Breast epithelium (tissue), 4 donors: ENCODE data around the gene COTL1. TPM values are rescaled to one million over a fixed set of nuclear protein-coding genes. Genes with fewer than 3 reads are reported as not detected.

Source experiments
- DNase-seq, 2 donors: peaks; one replicate each; pipeline ENCODE4 v3.0.0-alpha.2; 2019; ENCODE audit warnings: low spot score in 2 of 2
- H3K27ac ChIP-seq, 2 donors: fragments of 200-600 bp; sonication (generic) in 1 of 2; one replicate each; pipeline ENCODE4 v1.5.1; 2016 to 2019; ENCODE audit warnings: mild to moderate bottlenecking in 1 of 2
- H3K27me3 ChIP-seq, 2 donors: fragments of 200-600 bp; sonication (generic) in 1 of 2; one replicate each; pipeline versions ENCODE4 v1.5.1 to v1.6.0; 2017 to 2019; ENCODE audit warnings: control low read depth in 1 of 2, mild to moderate bottlenecking in 1 of 2
- H3K36me3 ChIP-seq: fragments of 200-600 bp; one replicate; pipeline ENCODE4 v1.5.1; 2019
- H3K4me1 ChIP-seq, 2 donors: fragments of 200-600 bp; sonication (generic); one replicate each; pipeline ENCODE4 v1.5.1; 2016 to 2019; ENCODE audit warnings: control low read depth in 1 of 2
- H3K4me3 ChIP-seq, 3 donors: fragments of 200-600 bp; sonication (generic); 1 replicate in 2 of 3; 2 replicates in 1 of 3; pipeline ENCODE4 v1.5.1; 2016 to 2019; ENCODE audit warnings: mild to moderate bottlenecking in 3 of 3, moderate library complexity in 2 of 3
- H3K9me3 ChIP-seq, 2 donors: fragments of 200-600 bp; sonication (generic) in 1 of 2; one replicate each; pipeline ENCODE4 v1.5.1; 2016 to 2019; ENCODE audit warnings: control low read depth in 1 of 2
- POLR2A ChIP-seq: fragments of 450-650 bp; IDR thresholded peaks from one replicate; pipeline ENCODE4 v1.6.1; 2016; ENCODE audit warnings: antibody characterized with exemption, mild to moderate bottlenecking, moderate library complexity
- POLR2AphosphoS5 ChIP-seq, 3 donors: sonication (generic); formaldehyde crosslinking; IDR thresholded peaks; one replicate each; pipeline ENCODE4 v1.6.1; 2017; ENCODE audit warnings: antibody characterized with exemption in 3 of 3
- intact Hi-C: fragments of 100-400 bp; cut with DNase I; formaldehyde crosslinking; loops from one replicate; pipeline ENCODE4 v1.15.1; 2023; ENCODE audit warnings: low total_unique reads
- total RNA-seq, 3 donors: library from RNA; depleted of rRNA; stranded (reverse); fragments of >200 nt; gene quantifications; one replicate each; pipeline ENCODE4 v1.1.0, GENCODE V29; 2016
- TF ChIP-seq, protein P1 (sequence below), 3 donors: fragments of 450-650 bp; IDR thresholded peaks; one replicate each; pipeline ENCODE4 v1.5.1; 2016 to 2017; ENCODE audit warnings: antibody characterized with exemption in 3 of 3, mild to moderate bottlenecking in 3 of 3, moderate library complexity in 3 of 3

The COTL1 gene
- total RNA-seq, 3 donors from 2014 or later = 22.0 to 49.2 (median 44.6) TPM

DNA sequence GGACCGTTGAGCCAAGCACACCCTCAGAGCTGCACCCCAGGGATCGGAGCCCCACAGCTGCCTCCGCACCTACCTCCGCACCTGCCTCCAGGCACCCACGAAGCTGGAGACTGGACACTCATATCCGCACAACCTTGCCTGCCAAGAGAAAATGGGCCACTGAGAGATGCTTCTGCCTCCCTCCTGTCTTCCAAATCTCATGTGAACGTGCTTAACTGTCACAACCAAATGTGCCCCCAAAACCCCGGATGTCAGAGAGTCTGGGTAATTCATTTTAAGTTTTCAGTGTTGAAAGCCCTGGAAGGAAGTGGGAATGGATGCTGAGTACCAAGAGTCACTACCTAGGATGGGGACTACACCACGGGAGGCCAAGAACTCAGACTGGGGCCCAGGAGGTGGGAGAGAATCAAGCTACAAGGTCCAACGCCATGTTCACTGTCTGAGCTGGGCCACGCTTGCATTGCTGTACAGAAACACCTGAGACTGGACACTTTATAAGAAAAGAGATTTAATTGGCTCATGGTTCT is 63.9 kb downstream of the COTL1 start:
- H3K9me3 ChIP-seq = no peaks in the 10 kb centered on the region
- no peaks in the 10 kb centered on the region for H3K27me3 ChIP-seq
- DNase-seq = no peak
- H3K4me3 ChIP-seq = no peak overlapping the region
- TF ChIP-seq, protein P1, sequence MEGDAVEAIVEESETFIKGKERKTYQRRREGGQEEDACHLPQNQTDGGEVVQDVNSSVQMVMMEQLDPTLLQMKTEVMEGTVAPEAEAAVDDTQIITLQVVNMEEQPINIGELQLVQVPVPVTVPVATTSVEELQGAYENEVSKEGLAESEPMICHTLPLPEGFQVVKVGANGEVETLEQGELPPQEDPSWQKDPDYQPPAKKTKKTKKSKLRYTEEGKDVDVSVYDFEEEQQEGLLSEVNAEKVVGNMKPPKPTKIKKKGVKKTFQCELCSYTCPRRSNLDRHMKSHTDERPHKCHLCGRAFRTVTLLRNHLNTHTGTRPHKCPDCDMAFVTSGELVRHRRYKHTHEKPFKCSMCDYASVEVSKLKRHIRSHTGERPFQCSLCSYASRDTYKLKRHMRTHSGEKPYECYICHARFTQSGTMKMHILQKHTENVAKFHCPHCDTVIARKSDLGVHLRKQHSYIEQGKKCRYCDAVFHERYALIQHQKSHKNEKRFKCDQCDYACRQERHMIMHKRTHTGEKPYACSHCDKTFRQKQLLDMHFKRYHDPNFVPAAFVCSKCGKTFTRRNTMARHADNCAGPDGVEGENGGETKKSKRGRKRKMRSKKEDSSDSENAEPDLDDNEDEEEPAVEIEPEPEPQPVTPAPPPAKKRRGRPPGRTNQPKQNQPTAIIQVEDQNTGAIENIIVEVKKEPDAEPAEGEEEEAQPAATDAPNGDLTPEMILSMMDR (IDR thresholded peaks at IDR 0.05) = no peak
- TF ChIP-seq POLR2A = no peak
- TF ChIP-seq POLR2AphosphoS5 (IDR thresholded peaks at IDR 0.05) = no peak
- no peaks in the 10 kb centered on the region for H3K36me3 ChIP-seq
- intact Hi-C loops = no loop called here
- no peak overlapping the region for H3K27ac ChIP-seq
- H3K4me1 ChIP-seq = no peaks in the 10 kb centered on the region

DNA sequence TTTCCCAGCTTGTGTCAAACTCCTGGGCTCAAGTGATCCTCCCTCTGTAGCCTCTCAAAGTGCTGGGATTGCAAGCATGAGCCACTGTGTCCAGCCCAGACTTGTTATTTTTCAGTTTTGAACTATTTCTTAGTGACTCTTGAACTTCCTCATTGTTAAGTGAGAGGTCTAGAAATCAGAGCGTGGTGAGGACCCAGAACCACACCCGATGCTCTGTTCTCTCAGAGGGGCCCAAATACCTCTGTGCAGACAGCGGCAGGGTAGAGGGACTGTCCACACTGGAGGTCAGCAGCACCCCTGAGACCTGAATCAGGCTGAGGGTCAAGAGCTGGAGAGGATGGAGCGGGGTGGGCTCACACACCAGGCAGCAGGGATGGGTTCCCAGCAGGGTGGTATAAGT is 65.7 kb downstream of the COTL1 start:
- Histone ChIP-seq H3K9me3 (no peaks in the 10 kb centered on the region), H3K4me1 (no peaks in the 10 kb centered on the region), H3K36me3 (no peaks in the 10 kb centered on the region), H3K27ac (no peak overlapping the region), H3K4me3 (no peak overlapping the region), H3K27me3 (no peaks in the 10 kb centered on the region)
- intact Hi-C loops = no loop called here
- no peak for DNase-seq
- TF ChIP-seq, protein P1 (IDR thresholded peaks at IDR 0.05) = no peak
- TF ChIP-seq POLR2A = no peak
- no peak for TF ChIP-seq POLR2AphosphoS5 (IDR thresholded peaks at IDR 0.05)

DNA sequence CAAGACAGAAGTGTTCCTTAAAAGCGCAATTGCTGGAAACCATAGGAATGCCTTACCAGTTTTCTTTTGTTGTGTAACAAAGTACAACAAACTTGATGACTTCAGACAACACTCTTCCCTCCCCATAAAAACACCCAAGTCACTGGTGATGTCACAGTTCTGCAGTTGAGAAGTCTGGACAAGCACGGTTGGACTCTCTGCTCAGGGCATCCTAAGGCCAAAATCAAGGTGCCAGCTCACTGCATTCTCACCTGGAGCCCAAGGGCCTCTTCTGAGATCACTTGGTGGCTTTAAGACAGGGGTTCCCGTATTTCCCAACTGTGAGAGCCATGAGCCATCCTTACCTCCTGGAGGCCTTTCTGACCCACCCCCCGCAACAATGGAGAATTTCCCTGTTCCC is 67.8 kb downstream of the COTL1 start:
- Histone ChIP-seq H3K27me3 (no peaks in the 10 kb centered on the region), H3K4me3 (no peak overlapping the region), H3K36me3 (no peaks in the 10 kb centered on the region), H3K27ac (no peak overlapping the region), H3K9me3 (no peaks in the 10 kb centered on the region), H3K4me1 (no peaks in the 10 kb centered on the region)
- DNase-seq = no peak
- intact Hi-C loops = no loop called here
- TF ChIP-seq POLR2A (no peak), POLR2AphosphoS5 (IDR thresholded peaks at IDR 0.05) (no peak)
- TF ChIP-seq, protein P1 (IDR thresholded peaks at IDR 0.05) = no peak

DNA sequence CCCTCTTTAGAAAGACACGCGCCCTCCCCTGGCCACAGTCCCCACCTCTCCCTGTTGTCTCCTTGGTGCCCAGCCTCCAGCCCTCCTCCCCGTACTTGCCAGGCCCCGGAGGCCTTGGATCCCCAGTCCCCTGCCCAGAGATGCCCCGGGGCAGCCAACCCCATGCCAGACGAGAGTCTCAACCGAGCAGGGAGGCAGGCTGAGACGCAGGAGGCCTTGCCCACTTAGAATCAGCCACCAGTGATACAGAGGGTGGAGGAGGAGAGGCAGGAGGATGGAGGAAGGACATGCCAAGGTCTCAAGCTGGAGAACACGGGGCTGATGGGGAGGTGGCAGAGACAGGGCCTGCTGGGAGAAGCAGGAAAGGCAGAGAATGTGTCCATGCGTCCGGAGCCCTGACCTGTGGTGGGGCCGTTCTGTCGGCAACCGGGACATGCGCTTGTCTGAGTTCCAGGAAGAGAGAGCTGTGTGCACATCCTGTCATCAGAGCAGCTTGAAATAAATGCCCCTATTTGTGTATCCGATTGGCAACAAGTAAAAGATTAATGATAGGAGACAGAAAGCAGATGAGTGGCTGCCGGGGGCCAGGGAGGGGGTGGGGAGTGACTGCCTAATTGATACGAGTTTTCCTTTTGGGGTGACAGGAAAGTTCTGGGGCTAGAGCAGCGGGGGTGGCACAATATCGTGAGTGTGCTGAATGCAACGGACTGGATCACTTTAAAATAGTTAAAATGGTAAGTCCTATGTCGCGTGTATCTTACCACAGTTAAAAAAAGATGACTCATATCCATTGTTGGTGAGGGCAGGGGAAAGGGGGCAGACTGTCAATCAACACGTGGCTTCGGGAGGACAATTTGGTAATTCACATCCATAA is 68.7 kb downstream of the COTL1 start:
- intact Hi-C loops = loop anchor here (1.0 kb wide), 1 partner anchor 30 kb away; no protein-coding TSS in a partner anchor
- Histone ChIP-seq H3K27me3 (peaks cover 0 to 6% of the 10 kb centered on the region in 2 donors), H3K9me3 (no peaks in the 10 kb centered on the region), H3K36me3 (no peaks in the 10 kb centered on the region), H3K4me1 (no peaks in the 10 kb centered on the region), H3K27ac (peak overlapping the region; percentile 17 to 33), H3K4me3 (peak overlapping the region in 2 of 3 donors; percentile 3 to 19)
- TF ChIP-seq POLR2AphosphoS5 (IDR thresholded peaks at IDR 0.05) (no peak), POLR2A (no peak)
- TF ChIP-seq, protein P1 (IDR thresholded peaks at IDR 0.05) = no peak
- DNase-seq = no peak

DNA sequence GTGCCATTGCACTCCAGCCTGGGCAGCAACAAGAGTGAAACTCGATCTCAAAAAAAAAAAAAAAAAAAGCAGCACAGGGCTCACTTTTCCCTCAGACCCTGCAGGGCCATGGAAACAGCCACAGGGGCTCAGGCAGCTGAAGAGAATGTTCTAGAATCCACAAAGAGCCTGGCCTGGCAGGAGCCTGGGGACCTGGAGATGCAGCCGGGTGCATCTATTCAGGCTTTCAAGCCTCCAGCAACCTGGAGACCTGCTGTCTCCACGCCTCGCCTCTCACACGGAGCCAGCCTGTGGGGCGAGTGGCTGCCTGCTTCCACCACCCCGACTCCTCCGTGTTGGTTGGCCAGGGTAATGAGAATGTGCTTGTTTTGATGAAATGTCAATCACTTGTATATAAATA is 69.4 kb downstream of the COTL1 start:
- intact Hi-C loops = no loop called here
- Histone ChIP-seq H3K27me3 (peaks cover 0 to 6% of the 10 kb centered on the region in 2 donors), H3K4me3 (no peak overlapping the region), H3K27ac (peak overlapping the region; percentile 17 to 33), H3K4me1 (no peaks in the 10 kb centered on the region), H3K36me3 (no peaks in the 10 kb centered on the region), H3K9me3 (no peaks in the 10 kb centered on the region)
- no peak for TF ChIP-seq POLR2A
- TF ChIP-seq POLR2AphosphoS5 (IDR thresholded peaks at IDR 0.05) = no peak
- no peak for DNase-seq
